Osteoblast (primary cell): ENCODE data around the gene SKAP1. TPM values are rescaled to one million over a fixed set of nuclear protein-coding genes. Genes with fewer than 3 reads are reported as not detected.

Source experiments
- DNase-seq: peaks from one replicate; pipeline ENCODE4 v3.0.0; 2011; ENCODE audit warnings: low spot score, mixed read lengths; ENCODE audit not compliant: insufficient read length; ENCODE audit errors: missing footprints
- H2AFZ ChIP-seq: 2 replicates; pipeline ENCODE4 v1.6.0; 2011; ENCODE audit warnings: mild to moderate bottlenecking, low read length
- H3K27ac ChIP-seq: 2 replicates; pipeline ENCODE4 v1.5.1; 2011; ENCODE audit warnings: mild to moderate bottlenecking, low read depth, low read length, moderate library complexity
- H3K27me3 ChIP-seq: 2 replicates; pipeline ENCODE4 v1.6.0; 2012; ENCODE audit warnings: mild to moderate bottlenecking, control low read depth, inconsistent platforms, low read length, moderate library complexity; ENCODE audit not compliant: insufficient read depth
- H3K36me3 ChIP-seq: 2 replicates; pipeline ENCODE4 v1.5.1; 2011; ENCODE audit warnings: mild to moderate bottlenecking, low read length, control low read depth, moderate library complexity; ENCODE audit not compliant: insufficient read depth
- H3K4me1 ChIP-seq: 2 replicates; pipeline ENCODE4 v1.5.1; 2011; ENCODE audit warnings: mild to moderate bottlenecking, low read length, control low read depth, moderate library complexity; ENCODE audit not compliant: insufficient read depth
- H3K4me2 ChIP-seq: 2 replicates; pipeline ENCODE4 v1.6.0; 2011; ENCODE audit warnings: mild to moderate bottlenecking, low read length; ENCODE audit not compliant: insufficient read depth
- H3K4me3 ChIP-seq: fragments of 200-600 bp; sonication (generic); 3 replicates; pipeline ENCODE4 v1.5.1; 2012; ENCODE audit warnings: mild to moderate bottlenecking, low read length, inconsistent platforms; ENCODE audit not compliant: insufficient read depth
- H3K79me2 ChIP-seq: 2 replicates; pipeline ENCODE4 v1.6.0; 2012; ENCODE audit warnings: mild to moderate bottlenecking, low read length, control low read depth, inconsistent platforms; ENCODE audit not compliant: insufficient read depth
- H3K9me3 ChIP-seq: 2 replicates; pipeline ENCODE4 v1.5.1; 2011; ENCODE audit warnings: low read depth, low read length, control low read depth
- H4K20me1 ChIP-seq: 2 replicates; pipeline ENCODE4 v1.6.0; 2012; ENCODE audit warnings: mild to moderate bottlenecking, low read length, control low read depth; ENCODE audit not compliant: insufficient read depth
- total RNA-seq: library from RNA; depleted of rRNA; stranded (reverse); fragments of >200 nt; gene quantifications from 2 replicates; pipeline ENCODE4 v1.2.3, GENCODE V29; 2012
- TF ChIP-seq, protein P1 (sequence below): IDR thresholded peaks from 2 replicates; pipeline ENCODE4 v1.5.1; 2011; ENCODE audit warnings: mild to moderate bottlenecking, low read depth, low read length, moderate library complexity; ENCODE audit errors: extremely low read depth

The SKAP1 gene
- total RNA-seq, 1 donor: not detected

DNA sequence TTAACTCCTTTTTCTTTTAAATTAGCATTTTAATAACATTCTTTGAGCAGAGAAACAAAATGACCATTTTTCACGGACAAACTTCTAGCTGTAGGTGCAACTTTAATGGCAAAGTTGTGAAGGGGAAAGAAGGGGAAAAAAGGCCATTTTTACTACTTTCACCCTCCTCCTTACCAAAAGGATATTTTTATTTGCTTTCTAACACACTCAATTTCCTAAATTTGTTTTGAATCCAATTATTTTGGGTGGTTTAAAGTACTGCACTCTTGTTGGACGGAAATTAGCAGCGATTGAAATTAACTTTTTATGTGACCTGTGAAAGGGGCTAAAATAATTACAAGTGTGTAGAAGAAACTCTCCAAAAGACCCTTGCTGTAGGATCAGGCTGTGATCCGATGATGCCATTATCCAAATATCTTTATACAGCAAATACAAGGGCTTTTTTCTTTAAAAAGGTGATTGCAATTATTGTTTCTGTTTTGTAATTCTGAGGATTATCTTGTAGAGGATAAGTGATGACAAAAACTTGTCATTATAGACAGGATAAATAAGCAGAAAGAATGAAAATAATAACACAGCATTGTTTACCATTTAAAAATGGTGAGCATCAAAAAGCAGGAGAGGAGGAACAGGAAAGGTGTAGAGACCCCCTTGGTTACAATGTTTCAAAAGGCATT, 280.1 kb downstream of the SKAP1 start:
- Histone ChIP-seq H3K79me2 (no peaks in the 10 kb centered on the region), H3K4me2 (no peak overlapping the region), H3K27me3 (peaks cover 80% of the 10 kb centered on the region), H3K4me1 (no peaks in the 10 kb centered on the region), H4K20me1 (no peaks in the 10 kb centered on the region), H3K9me3 (no peaks in the 10 kb centered on the region), H3K4me3 (no peak overlapping the region), H3K27ac (no peak overlapping the region), H3K36me3 (no peaks in the 10 kb centered on the region), H2AFZ (no peak overlapping the region)
- DNase-seq: no peak
- TF ChIP-seq, protein P1, sequence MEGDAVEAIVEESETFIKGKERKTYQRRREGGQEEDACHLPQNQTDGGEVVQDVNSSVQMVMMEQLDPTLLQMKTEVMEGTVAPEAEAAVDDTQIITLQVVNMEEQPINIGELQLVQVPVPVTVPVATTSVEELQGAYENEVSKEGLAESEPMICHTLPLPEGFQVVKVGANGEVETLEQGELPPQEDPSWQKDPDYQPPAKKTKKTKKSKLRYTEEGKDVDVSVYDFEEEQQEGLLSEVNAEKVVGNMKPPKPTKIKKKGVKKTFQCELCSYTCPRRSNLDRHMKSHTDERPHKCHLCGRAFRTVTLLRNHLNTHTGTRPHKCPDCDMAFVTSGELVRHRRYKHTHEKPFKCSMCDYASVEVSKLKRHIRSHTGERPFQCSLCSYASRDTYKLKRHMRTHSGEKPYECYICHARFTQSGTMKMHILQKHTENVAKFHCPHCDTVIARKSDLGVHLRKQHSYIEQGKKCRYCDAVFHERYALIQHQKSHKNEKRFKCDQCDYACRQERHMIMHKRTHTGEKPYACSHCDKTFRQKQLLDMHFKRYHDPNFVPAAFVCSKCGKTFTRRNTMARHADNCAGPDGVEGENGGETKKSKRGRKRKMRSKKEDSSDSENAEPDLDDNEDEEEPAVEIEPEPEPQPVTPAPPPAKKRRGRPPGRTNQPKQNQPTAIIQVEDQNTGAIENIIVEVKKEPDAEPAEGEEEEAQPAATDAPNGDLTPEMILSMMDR: no peak

DNA sequence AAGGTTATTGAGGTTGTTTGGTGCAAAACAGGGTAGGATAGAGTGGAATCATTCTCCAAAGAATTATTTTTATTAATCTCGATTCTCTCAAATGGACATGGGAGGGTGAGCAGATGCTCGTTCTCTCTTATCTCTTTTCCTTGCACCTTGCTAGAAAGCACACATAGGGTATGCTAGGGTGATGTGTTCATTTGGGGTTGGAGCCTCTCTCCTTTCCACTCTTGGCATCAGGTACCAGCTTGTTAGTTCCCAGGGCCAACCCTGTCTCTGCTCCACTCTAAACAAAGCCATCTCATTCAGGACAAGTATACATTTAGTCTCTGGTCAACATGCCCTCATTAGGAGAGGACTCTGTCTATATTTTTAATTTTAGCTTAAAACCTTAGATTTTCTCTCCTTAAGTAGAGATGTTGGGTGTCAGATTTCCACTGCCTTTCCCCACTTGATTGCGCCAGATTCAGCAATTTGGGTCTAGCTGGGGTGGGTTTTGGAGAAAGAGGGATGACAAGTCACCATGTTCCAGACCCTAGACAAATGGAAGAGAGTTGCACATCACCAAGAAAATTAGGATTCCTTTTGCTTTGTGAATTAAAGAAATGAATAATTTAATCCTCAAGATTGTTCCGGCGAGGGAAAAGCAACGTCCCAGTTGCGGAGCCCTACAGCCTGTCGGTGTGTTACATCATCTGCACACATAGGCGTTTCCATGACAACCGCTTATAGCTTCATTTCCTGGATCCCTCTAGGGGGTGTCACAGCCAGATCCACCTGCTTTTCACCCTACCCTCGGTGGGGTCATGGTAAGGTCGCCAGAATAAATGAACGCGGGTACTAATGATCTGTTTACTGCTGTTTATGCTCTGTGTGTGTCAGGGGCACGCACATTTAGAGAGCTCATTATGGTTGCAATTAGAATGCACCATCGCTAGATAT, 280.9 kb downstream of the SKAP1 start:
- DNase-seq: no peak

DNA sequence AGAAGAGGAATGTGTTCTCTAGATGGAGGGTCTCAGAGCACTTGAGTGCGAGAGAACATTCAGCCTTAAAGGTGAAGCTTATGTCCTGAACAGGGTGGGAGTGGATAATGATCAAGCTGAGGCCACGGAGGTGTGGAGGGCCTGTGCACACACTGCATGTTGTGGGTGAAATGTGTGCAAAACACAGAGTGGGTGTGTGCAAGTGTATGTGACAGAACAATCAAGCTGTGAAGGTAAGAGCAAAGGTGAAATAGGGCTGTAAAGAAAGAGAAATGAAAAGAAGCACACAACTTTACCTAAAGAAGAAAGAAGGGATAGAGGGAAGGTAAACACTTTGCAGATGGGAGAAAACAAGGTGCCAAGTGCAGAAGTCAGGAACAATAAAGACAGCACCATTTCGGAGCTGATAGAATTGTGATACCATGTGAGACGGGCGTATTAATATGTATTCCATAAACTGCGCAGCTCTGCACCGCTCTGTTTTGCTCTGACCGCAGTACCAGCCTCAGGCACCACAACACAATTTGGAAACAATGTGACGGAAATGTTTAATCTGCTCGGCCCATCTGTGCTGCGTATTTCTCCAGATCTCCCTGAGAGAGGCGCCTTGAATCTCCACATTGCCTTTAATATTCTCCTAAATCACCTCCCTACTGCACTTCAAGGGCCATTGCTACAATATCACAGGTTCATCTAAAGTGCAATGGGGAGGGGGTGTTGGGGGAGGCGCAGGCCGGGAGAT, 281.8 kb downstream of the SKAP1 start:
- no peak overlapping the region for H3K4me2 ChIP-seq
- no peak for DNase-seq
- no peak overlapping the region for H2AFZ ChIP-seq
- TF ChIP-seq, protein P1: no peak
- H3K9me3 ChIP-seq: no peaks in the 10 kb centered on the region
- no peaks in the 10 kb centered on the region for H3K79me2 ChIP-seq
- H3K4me1 ChIP-seq: no peaks in the 10 kb centered on the region
- no peak overlapping the region for H3K4me3 ChIP-seq
- peaks cover 88% of the 10 kb centered on the region for H3K27me3 ChIP-seq
- H4K20me1 ChIP-seq: no peaks in the 10 kb centered on the region
- H3K36me3 ChIP-seq: no peaks in the 10 kb centered on the region
- H3K27ac ChIP-seq: no peak overlapping the region

More for the DNA sequence above, 280.9 kb downstream of the SKAP1 start:
- no peaks in the 10 kb centered on the region for H4K20me1 ChIP-seq
- no peak overlapping the region for H3K27ac ChIP-seq
- peaks cover 84% of the 10 kb centered on the region for H3K27me3 ChIP-seq
- no peaks in the 10 kb centered on the region for H3K79me2 ChIP-seq
- H3K36me3 ChIP-seq: no peaks in the 10 kb centered on the region
- no peaks in the 10 kb centered on the region for H3K4me1 ChIP-seq
- H3K4me2 ChIP-seq: no peak overlapping the region
- H3K4me3 ChIP-seq: no peak overlapping the region
- H2AFZ ChIP-seq: no peak overlapping the region
- TF ChIP-seq, protein P1: no peak
- H3K9me3 ChIP-seq: no peaks in the 10 kb centered on the region
